Transverse colon (tissue), 4 donors: ENCODE data around the gene HSFX3. TPM values are rescaled to one million over a fixed set of nuclear protein-coding genes. Genes with fewer than 3 reads are reported as not detected.
"Not testable (repeated sequence)": the region's sequence is repeated elsewhere in the genome, so short reads cannot be mapped to it uniquely, and the experiment has no call there.

Experiments
- DNase-seq: peaks from one replicate; pipeline ENCODE4 v3.0.0-alpha.2; 2019
- H3K27ac ChIP-seq, 4 donors: fragments of 200-600 bp; sonication (generic); 2 replicates each; pipeline ENCODE4 v1.5.1; 2016 to 2018; ENCODE audit warnings: inconsistent platforms in 4 of 4
- H3K27me3 ChIP-seq: fragments of 200-600 bp; sonication (generic); 2 replicates; pipeline ENCODE4 v1.5.1; 2017; ENCODE audit warnings: inconsistent platforms
- H3K36me3 ChIP-seq, 4 donors: fragments of 200-600 bp; sonication (generic); 2 replicates each; pipeline ENCODE4 v1.5.1; 2017 to 2019; ENCODE audit warnings: inconsistent platforms in 4 of 4
- H3K4me1 ChIP-seq, 4 donors: fragments of 200-600 bp; sonication (generic); 2 replicates each; pipeline ENCODE4 v1.5.1; 2017 to 2020; ENCODE audit warnings: inconsistent platforms in 4 of 4
- H3K4me3 ChIP-seq, 4 donors: fragments of 200-600 bp; sonication (generic); 1 replicate in 1 of 4; 2 replicates in 3 of 4; pipeline versions ENCODE4 v1.5.1 to v1.6.1; 2017 to 2019; ENCODE audit warnings: inconsistent platforms in 4 of 4
- H3K9me3 ChIP-seq, 2 donors: fragments of 200-600 bp; sonication (generic); 2 replicates each; pipeline ENCODE4 v1.5.1; 2017 to 2019; ENCODE audit warnings: inconsistent platforms in 2 of 2
- WGBS, 2 donors: methylation state at CpG; one replicate each; pipeline ENCODE4 v1.1.5; 2018; ENCODE audit warnings: low coverage in 1 of 2; 5-methylcytosine and 5-hydroxymethylcytosine counted together
- in situ Hi-C, 4 donors: fragments of 200-750 bp; cut with MboI; loops; one replicate each; pipeline versions ENCODE4 v1.15.0 to v1.15.1; 2017; ENCODE audit warnings: low sequenced_read_pairs in 3 of 4, low pct_ligation_motif_present in 1 of 4, low pct_unique_long_range_greater_than_20kb in 1 of 4
- intact Hi-C: fragments of 100-400 bp; cut with DNase I; formaldehyde crosslinking; loops from one replicate; pipeline ENCODE4 v1.15.1; 2023; ENCODE audit warnings: low total_unique reads
- total RNA-seq, 4 donors: library from RNA; depleted of rRNA; stranded (reverse); fragments of >200 nt; gene quantifications; one replicate each; pipeline ENCODE4 v1.1.0, GENCODE V29; 2016

HSFX3 gene
- total RNA-seq = not detected

DNA sequence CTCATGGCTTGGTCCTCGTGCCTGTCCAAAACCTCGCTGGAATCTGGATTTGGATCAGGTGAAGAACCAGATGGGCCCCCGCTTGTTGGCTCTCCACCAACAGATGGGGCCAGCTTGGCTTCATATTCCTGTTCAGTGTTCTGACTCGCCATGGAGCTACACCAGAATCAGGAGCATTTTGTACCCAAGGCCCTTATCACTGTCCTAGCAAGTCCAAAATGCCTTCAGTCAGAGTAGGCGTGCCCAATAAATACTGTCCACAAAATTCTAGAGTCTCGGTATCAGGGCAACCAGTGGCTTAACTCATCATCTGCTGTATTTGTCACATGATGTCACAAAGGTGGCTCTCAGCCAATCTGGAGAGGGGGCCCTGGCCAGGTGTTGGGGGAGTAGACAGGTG, at the start of gene HSFX3:
HSFX3 (minus strand) TSS at position 224 of the 400 bp plus-strand sequence; CDS start at position 152, 72 bp downstream.
- H3K36me3 ChIP-seq, H3K4me3 ChIP-seq, DNase-seq, H3K27ac ChIP-seq, H3K27me3 ChIP-seq, H3K9me3 ChIP-seq, in situ Hi-C loops, H3K4me1 ChIP-seq, intact Hi-C loops: not testable (repeated sequence)
- no CpG with 5 or more reads among the region's 6 CpGs for WGBS, 2 donors

- intact Hi-C loops = not testable (repeated sequence)
Observed at GRCh38 chrX:149598603-149599002, 48.9 kb upstream of the HSFX3 start.

DNA sequence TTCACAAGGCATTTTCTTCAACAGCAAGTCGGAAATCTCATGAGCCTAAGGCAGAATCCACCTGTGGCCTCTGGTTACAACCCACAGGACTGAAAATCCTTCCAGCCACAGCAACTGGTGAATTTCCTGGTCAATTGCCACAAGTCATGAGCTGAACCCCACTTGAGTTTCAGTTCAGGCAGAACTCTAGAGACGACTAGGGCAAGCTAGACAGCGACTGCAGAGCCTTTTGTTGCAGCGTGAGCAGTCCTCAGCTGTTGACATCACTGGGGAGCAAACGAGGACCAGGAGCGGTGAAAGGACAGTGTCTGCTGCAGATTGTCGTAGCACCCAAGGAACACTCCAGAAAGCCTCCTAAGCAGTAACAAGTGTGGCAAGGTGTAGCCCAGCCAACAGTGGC, 46.2 kb upstream of the HSFX3 start:
- H3K36me3 ChIP-seq, H3K9me3 ChIP-seq, H3K4me1 ChIP-seq, in situ Hi-C loops, intact Hi-C loops, H3K27me3 ChIP-seq, H3K27ac ChIP-seq, H3K4me3 ChIP-seq, DNase-seq: not testable (repeated sequence)
- no CpG with 5 or more reads among the region's 7 CpGs for WGBS, 2 donors

More at GRCh38 chrX:149598603-149599002, 48.9 kb upstream of the HSFX3 start:
- H3K27me3 ChIP-seq, H3K9me3 ChIP-seq, DNase-seq, H3K27ac ChIP-seq, H3K4me1 ChIP-seq, H3K36me3 ChIP-seq, H3K4me3 ChIP-seq, in situ Hi-C loops: not testable (repeated sequence)
- no CpG with 5 or more reads among the region's 11 CpGs for WGBS, 2 donors

DNA sequence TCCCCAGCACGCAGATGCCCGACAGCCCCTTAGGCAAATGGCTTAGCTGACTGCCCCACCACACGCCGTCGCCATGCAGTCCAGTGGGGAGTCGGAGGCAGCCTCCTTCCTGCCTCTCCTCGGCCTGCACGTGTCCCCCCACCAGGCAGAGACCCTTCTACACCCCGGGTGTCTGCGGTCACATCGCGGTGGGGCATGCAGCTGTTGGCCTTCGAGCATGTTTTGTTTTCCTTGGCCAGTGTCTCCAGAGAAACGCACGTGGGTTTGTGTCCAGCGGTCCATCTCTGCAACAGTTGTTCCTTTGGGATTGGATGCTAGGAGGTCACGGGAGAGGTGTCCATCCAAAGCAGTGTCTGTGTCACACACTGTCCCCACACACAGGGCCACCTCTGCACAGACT, 45.5 kb upstream of the HSFX3 start, which contains the start of gene HSFX2:
HSFX2 (minus strand) TSS at position 101 of the 400 bp plus-strand sequence. CDS start 614 bp downstream, outside the sequence.
- in situ Hi-C loops, H3K27ac ChIP-seq, H3K4me1 ChIP-seq, H3K4me3 ChIP-seq, DNase-seq, intact Hi-C loops, H3K27me3 ChIP-seq, H3K36me3 ChIP-seq, H3K9me3 ChIP-seq: not testable (repeated sequence)
- no CpG with 5 or more reads among the region's 17 CpGs for WGBS, 2 donors

GRCh38 chrX:149590993-149591392, 41.3 kb upstream of the HSFX3 start:
- H3K27ac ChIP-seq, H3K9me3 ChIP-seq, H3K27me3 ChIP-seq, H3K4me1 ChIP-seq, intact Hi-C loops, H3K4me3 ChIP-seq, H3K36me3 ChIP-seq, in situ Hi-C loops, DNase-seq: not testable (repeated sequence)
- no CpG with 5 or more reads among the region's 7 CpGs for WGBS, 2 donors

DNA sequence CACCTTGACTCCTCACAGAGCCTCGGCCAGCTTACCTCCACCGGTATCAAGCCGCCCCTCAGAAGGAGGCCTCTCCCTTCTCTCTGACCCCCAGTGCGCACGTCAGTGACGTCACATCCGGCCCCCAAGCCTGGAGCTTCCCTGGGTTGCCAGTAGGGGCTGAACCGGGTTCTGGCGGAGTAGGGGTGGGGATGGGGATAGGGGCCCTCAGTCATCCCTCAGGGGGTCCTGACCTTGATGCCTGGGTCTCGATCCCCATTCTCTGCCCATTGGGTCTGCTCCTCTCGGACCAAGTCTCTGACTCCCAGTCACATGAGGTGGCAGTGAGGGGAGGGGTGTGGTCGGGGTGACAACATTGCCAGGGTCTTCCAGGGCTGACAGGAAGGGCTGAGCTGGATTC, 37.6 kb upstream of the HSFX3 start, which contains the start of gene MAGEA9B:
MAGEA9B (minus strand) TSS at position 101 of the 400 bp plus-strand sequence. CDS start 4,280 bp downstream, outside the sequence.
- H3K27me3 ChIP-seq, intact Hi-C loops, in situ Hi-C loops, H3K4me1 ChIP-seq, H3K27ac ChIP-seq, H3K36me3 ChIP-seq, H3K9me3 ChIP-seq, DNase-seq, H3K4me3 ChIP-seq: not testable (repeated sequence)
- WGBS, 2 donors = no CpG with 5 or more reads among the region's 12 CpGs

DNA sequence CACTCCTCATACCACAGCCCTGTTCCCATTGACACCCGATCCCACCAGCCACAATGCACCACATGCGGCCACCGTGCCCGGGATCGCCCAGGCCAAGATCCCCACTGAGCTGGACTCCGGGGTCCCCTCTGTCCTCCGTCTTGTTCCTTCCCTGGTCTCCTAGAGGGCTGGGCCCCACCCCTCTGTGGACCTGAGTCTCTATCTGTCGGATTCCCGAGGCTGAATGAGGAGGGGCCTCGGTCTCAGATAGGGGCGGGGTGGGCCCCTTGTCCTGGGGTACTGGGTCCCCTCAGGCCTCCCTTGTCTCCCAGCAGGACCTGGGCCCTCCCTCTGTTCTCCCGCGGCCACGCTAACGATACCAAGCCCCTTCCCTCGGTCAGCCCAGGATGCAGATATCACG, 35.9 kb upstream of the HSFX3 start:
- H3K4me1 ChIP-seq, DNase-seq, in situ Hi-C loops, H3K27ac ChIP-seq, H3K27me3 ChIP-seq, intact Hi-C loops, H3K9me3 ChIP-seq, H3K36me3 ChIP-seq, H3K4me3 ChIP-seq: not testable (repeated sequence)
- 88% methylated on average over 3 of the region's 17 CpGs; no CpG with 5 or more reads in 1 of the 2 donors for WGBS, 2 donors

- no CpG with 5 or more reads among the region's 1 CpG for WGBS, 2 donors
- H3K27me3 ChIP-seq, in situ Hi-C loops, H3K4me3 ChIP-seq, H3K36me3 ChIP-seq, H3K4me1 ChIP-seq, H3K9me3 ChIP-seq, intact Hi-C loops, DNase-seq, H3K27ac ChIP-seq: not testable (repeated sequence)
Observed at GRCh38 chrX:149573456-149573855, 23.7 kb upstream of the HSFX3 start.
